Ectodermal cell (in vitro differentiated cells): Measurements from ENCODE around the gene MRPS16.

Experiments used
- H3K27ac ChIP-seq: 2 replicates; pipeline ENCODE4 v1.7.0; 2013; ENCODE audit warnings: mild to moderate bottlenecking, low read depth, low read length; ENCODE audit not compliant: insufficient read depth, poor library complexity, severe bottlenecking
- H3K27me3 ChIP-seq: 2 replicates; pipeline ENCODE4 v1.7.0; 2013; ENCODE audit warnings: mild to moderate bottlenecking, low read length; ENCODE audit not compliant: insufficient read depth, control insufficient read depth, poor library complexity, severe bottlenecking
- H3K36me3 ChIP-seq: one replicate; pipeline ENCODE4 v1.7.0; 2013; ENCODE audit warnings: low read length; ENCODE audit not compliant: control insufficient read depth, insufficient read depth
- H3K4me1 ChIP-seq: one replicate; pipeline ENCODE4 v1.7.0; 2013; ENCODE audit warnings: low read length; ENCODE audit not compliant: control insufficient read depth, insufficient read depth
- H3K4me3 ChIP-seq: 2 replicates; pipeline ENCODE4 v1.7.0; 2013; ENCODE audit warnings: low read depth, low read length, control low read depth; ENCODE audit not compliant: insufficient read depth
- H3K9me3 ChIP-seq: 2 replicates; pipeline ENCODE4 v1.7.0; 2013; ENCODE audit warnings: mild to moderate bottlenecking, low read length, moderate library complexity; ENCODE audit not compliant: control insufficient read depth
- WGBS, 2 experiments: methylation state at CpG; one replicate each; pipeline ENCODE4 v1.1.7; 2013; ENCODE audit warnings: missing lambda C conversion rate in 2 of 2; 5-methylcytosine and 5-hydroxymethylcytosine counted together

Gene MRPS16

DNA sequence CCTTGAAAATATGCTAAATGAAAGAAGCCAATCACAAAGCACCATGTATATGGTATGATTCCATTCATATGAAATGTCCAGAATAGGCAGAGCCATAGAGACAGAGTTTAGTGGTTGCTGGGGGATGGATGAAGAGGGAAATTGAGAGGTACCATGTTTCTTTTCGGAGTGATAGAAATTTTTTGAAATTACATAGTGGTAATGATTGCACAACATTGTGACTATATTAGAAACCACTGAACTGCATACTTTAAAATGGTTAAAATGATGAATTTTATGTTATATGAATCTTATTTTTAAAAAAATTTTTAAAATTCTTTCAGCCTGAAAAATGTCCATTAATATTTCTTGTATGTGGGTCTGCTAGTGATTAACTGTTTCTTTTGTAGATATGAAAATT, 31.5 kb downstream of the MRPS16 start:
- Histone ChIP-seq H3K4me1 (no peaks in the 10 kb centered on the region), H3K4me3 (no peak overlapping the region), H3K27me3 (no peaks in the 10 kb centered on the region), H3K27ac (no peak overlapping the region), H3K36me3 (peaks cover 7% of the 10 kb centered on the region), H3K9me3 (no peaks in the 10 kb centered on the region)
- WGBS, 2 experiments, result 88 to 100% methylated on average over 1 of the region's 1 CpG

DNA sequence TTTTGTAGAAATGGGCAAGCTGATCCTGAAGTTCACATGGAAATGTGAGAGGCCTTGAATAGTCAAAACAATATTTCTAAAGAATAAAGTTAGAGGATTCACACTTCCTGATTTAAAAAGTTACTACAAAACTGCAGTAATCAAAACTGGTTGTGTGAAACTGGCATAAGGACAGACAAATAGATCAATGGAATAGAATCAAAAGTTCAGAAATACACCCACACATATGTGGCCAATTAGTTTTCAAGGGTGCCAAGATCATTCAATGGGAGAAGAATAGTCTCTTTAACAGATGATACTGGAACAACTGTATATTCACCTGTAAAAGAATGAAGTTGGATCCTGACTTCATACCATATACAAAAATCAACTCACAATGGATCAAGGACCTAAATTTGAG, 33.1 kb downstream of the MRPS16 start:
- H3K27me3 ChIP-seq, result no peaks in the 10 kb centered on the region
- no peak overlapping the region for H3K4me3 ChIP-seq
- H3K9me3 ChIP-seq, result no peaks in the 10 kb centered on the region
- no peak overlapping the region for H3K27ac ChIP-seq
- H3K36me3 ChIP-seq, result peaks cover 7% of the 10 kb centered on the region
- H3K4me1 ChIP-seq, result no peaks in the 10 kb centered on the region

GRCh38 chr10:73218431-73219191, 33.8 kb downstream of the MRPS16 start:
- WGBS, 2 experiments, result 89 to 93% methylated on average over 2 of the region's 2 CpGs
- Histone ChIP-seq H3K4me1 (no peaks in the 10 kb centered on the region), H3K9me3 (no peaks in the 10 kb centered on the region), H3K4me3 (no peak overlapping the region), H3K27me3 (no peaks in the 10 kb centered on the region), H3K27ac (no peak overlapping the region), H3K36me3 (peaks cover 7% of the 10 kb centered on the region)

GRCh38 chr10:73217628-73218027, 34.8 kb downstream of the MRPS16 start:
- Histone ChIP-seq H3K9me3 (no peaks in the 10 kb centered on the region), H3K27ac (no peak overlapping the region), H3K4me3 (no peak overlapping the region), H3K4me1 (no peaks in the 10 kb centered on the region), H3K27me3 (no peaks in the 10 kb centered on the region), H3K36me3 (peaks cover 7% of the 10 kb centered on the region)
- 88% methylated on average over 2 of the region's 2 CpGs for WGBS, 2 experiments

GRCh38 chr10:73215749-73216148, 36.7 kb downstream of the MRPS16 start:
- 98 to 100% methylated on average over 1 of the region's 1 CpG for WGBS, 2 experiments
- no peaks in the 10 kb centered on the region for H3K9me3 ChIP-seq
- no peaks in the 10 kb centered on the region for H3K27me3 ChIP-seq
- no peak overlapping the region for H3K27ac ChIP-seq
- H3K4me1 ChIP-seq, result no peaks in the 10 kb centered on the region
- peaks cover 7% of the 10 kb centered on the region for H3K36me3 ChIP-seq
- no peak overlapping the region for H3K4me3 ChIP-seq

- Histone ChIP-seq H3K4me1 (no peaks in the 10 kb centered on the region), H3K36me3 (peaks cover 8% of the 10 kb centered on the region), H3K27ac (no peak overlapping the region), H3K27me3 (no peaks in the 10 kb centered on the region), H3K9me3 (peaks cover under 1% of the 10 kb centered on the region), H3K4me3 (no peak overlapping the region)
- 75 to 98% methylated on average over 4 of the region's 4 CpGs for WGBS, 2 experiments
Observed at GRCh38 chr10:73211106-73211811, 41.2 kb downstream of the MRPS16 start.

GRCh38 chr10:73210395-73211105, 41.9 kb downstream of the MRPS16 start:
- no peak overlapping the region for H3K27ac ChIP-seq
- H3K27me3 ChIP-seq, result no peaks in the 10 kb centered on the region
- 89 to 96% methylated on average over 3 of the region's 3 CpGs for WGBS, 2 experiments

DNA sequence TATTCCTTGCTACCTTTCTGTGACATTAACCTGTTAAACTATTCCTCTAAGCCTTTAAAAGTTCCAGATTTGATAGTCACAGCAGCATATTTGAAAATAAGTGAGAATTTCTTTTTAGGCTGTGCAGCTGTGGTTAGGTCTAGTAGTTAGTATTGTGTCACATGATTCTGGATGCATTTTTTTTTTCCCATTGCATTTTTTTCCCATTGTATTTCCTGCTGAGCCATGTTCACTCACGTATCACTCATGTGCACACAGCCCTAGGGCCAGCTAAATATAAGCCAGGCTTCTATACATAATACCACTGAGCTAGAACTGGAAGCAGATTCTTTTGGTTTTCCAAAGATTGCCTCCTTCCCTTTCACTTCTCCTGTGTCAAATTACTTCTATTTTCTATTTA, 42.7 kb downstream of the MRPS16 start:
- no peaks in the 10 kb centered on the region for H3K4me1 ChIP-seq
- H3K36me3 ChIP-seq, result peaks cover 10% of the 10 kb centered on the region
- no peaks in the 10 kb centered on the region for H3K27me3 ChIP-seq
- peaks cover 2% of the 10 kb centered on the region for H3K9me3 ChIP-seq
- H3K27ac ChIP-seq, result no peak overlapping the region
- H3K4me3 ChIP-seq, result no peak overlapping the region
- WGBS, 2 experiments, result 94 to 95% methylated on average over 1 of the region's 1 CpG

More at GRCh38 chr10:73210395-73211105, 41.9 kb downstream of the MRPS16 start:
- H3K9me3 ChIP-seq, result peaks cover 2% of the 10 kb centered on the region
- H3K4me1 ChIP-seq, result no peaks in the 10 kb centered on the region
- peaks cover 10% of the 10 kb centered on the region for H3K36me3 ChIP-seq
- H3K4me3 ChIP-seq, result no peak overlapping the region

- H3K4me1 ChIP-seq, result no peaks in the 10 kb centered on the region
- H3K9me3 ChIP-seq, result peaks cover 2% of the 10 kb centered on the region
- WGBS, 2 experiments, result 93 to 96% methylated on average over 2 of the region's 2 CpGs
- H3K4me3 ChIP-seq, result no peak overlapping the region
- peaks cover 10% of the 10 kb centered on the region for H3K36me3 ChIP-seq
- no peak overlapping the region for H3K27ac ChIP-seq
- no peaks in the 10 kb centered on the region for H3K27me3 ChIP-seq
Observed at GRCh38 chr10:73207883-73208282, 44.6 kb downstream of the MRPS16 start.

DNA sequence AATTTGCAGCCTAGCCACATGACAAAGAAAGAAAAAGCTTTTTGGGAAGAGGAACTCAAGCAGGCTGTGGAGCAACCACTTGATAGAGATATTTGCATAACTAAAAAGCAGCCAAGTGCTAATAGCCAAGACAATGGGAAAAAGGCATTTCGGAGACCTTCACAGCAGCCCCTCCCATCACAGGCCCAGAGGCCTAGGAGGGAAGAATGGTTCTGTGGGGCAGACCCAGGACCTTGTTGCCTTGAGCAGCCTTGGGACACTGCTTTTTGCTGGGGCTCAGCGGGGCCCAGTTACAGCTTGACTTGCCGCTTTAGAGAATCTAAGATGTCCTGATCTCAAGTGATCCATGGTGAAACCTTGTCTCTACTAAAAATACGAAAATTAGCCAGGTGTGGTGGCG, 46.1 kb downstream of the MRPS16 start:
- H3K9me3 ChIP-seq, result peaks cover 2% of the 10 kb centered on the region
- no peaks in the 10 kb centered on the region for H3K4me1 ChIP-seq
- peaks cover 10% of the 10 kb centered on the region for H3K36me3 ChIP-seq
- 93 to 96% methylated on average over 5 of the region's 5 CpGs for whole genome bisulfite sequencing, 2 experiments
- no peak overlapping the region for H3K4me3 ChIP-seq
- no peaks in the 10 kb centered on the region for H3K27me3 ChIP-seq
- no peak overlapping the region for H3K27ac ChIP-seq
